GM21381 (cell line): ENCODE measurements around the gene MBD5.

Source experiments
- ATAC-seq: cut with Tn5 transposase; IDR thresholded peaks from one replicate; pipeline ENCODE4 v1.9.1; 2021; ENCODE audit warnings: mild to moderate bottlenecking, moderate library complexity; ENCODE audit not compliant: unreplicated experiment

The MBD5 gene

GRCh38 chr2:148209603-148210002 is 188.7 kb downstream of the MBD5 start:
- ATAC-seq: no peak

GRCh38 chr2:148218326-148219075 is 197.6 kb downstream of the MBD5 start:
- ATAC-seq: no peak

GRCh38 chr2:148221166-148221565 is 200.3 kb downstream of the MBD5 start:
- no peak for ATAC-seq

DNA sequence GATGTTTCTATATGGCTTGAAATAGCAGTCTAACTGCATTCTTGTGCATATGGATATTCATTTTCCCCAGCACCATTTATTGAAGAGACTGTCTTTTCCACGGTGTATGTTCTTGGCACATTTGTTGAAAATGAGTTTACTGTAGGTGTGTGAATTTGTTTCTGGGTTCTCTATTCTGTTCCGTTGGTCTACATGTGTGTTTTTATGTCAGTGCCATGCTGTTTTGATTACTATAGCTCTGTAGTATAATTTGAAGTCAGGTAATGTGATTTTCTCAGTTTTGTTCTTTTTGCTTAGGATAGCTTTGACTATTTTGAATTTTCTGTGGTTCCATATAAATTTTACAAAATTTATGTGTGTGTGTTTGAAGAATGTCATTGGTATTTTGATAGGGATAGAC is 201.0 kb downstream of the MBD5 start:
- ATAC-seq: no peak

DNA sequence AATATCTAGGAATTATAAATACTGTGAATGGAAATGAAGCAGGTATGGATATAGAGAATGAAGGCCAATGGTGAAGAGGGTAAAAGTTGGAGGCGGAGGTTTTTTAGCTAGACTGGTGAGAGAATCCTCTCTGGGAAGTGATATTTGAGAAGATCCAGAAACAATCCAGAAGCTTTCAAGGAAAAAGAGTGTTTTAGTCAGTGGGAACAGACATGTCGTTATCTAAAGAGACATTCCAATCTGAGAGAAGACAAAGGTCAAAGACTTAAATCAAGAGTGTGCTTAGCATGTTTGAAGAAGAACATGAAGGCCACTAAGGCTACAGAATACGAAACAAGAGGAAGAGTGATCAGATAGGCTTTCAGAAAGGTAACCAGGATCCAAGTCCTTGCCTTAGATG is 211.0 kb downstream of the MBD5 start:
- ATAC-seq: no peak

DNA sequence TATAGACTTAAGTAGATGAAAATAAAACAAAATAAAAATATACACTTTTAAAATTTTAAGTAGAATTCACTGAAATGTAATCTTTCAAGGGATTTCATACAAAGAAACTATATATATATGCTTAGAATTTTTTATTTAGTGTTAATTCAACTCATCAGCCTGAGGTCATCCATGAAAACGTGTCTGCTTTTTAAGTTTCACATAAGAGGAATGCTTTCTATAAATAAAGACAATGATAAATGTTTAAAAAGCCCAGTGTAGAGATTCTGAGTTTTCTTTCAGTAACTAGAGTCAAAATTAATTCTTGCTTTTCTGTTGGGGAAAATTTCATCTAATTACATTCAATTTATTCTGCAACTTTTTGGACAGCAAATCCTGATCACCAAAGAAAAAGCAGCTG is 213.3 kb downstream of the MBD5 start:
- no peak for ATAC-seq

GRCh38 chr2:148237911-148238310 is 217.0 kb downstream of the MBD5 start:
- ATAC-seq: no peak

DNA sequence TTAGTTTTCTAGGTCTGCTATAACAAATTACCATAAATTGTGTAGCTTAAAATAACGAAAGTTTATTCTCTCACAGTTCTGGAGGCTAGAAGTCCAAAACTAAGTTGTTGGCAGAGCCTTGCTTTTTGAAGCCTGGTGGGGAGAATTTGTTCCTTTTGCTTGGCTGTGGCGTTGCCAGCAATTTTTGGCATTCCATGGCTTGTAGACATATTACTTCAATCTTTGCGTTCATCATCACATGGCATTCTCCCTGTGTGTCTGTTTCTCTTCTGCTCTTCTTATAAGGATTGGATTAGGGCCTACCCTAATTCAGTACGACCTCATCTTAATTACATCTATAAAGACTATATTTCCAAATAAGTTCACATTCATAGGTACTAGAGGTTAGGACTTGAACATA is 217.7 kb downstream of the MBD5 start:
- no peak for ATAC-seq

DNA sequence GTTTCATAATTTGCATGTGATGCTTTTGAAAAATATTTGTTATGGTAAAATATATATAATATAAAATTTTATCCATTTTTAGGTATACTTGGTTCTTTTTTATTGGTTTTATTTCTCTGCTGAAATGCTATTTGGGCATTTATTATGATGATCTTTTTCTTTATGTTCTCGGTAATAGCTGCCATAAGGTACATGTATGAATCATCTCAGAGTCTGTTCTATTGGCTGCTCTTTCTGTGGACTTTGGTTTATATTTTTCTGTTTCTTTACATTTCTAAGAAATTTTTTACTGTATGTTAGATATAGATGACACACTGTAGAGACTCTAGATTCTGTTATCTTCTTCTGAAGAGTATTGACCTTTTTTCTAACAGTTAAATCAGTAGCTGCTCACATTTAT is 219.9 kb downstream of the MBD5 start:
- no peak for ATAC-seq

- no peak for ATAC-seq
Measured at GRCh38 chr2:148244593-148245292, 223.9 kb downstream of the MBD5 start.

- ATAC-seq: no peak
Measured at GRCh38 chr2:148251993-148252392, 231.1 kb downstream of the MBD5 start.

DNA sequence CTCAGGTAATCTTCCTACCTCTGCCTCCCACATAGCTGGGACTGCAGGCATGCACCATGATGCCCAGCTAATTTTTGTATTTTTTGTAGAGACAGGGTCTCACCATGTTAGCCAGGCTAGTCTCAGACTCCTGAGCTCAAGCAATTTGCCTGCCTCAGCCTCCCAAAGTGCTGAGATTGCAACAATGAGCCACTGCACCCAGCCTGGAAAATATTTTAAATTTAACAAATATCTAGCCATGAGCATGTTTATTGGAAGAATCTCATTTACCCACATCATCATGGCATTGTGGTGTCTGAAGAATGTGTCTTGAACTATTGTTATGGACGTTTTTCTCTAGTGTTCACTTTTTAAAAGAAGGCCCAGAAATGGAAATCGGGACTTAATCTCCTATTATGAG is 231.8 kb downstream of the MBD5 start:
- ATAC-seq: no peak

DNA sequence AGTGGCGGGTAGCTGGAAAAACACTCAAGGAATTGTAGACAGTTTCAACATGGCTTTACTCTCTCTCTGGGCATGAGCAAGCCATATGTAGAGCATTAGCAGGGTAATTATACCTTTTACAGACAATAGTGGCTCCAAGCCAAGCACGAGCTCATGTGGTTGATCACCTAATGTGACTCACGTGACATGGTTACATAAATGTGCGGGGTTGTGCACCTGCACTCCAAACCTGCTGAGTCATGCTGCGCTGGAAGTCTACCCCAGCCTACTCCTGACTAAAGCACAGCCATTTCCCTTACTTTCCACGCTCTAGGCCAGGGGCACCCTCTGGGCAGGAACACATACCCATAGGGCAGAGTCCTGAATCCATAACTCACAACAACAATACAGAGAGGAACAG is 232.8 kb downstream of the MBD5 start:
- ATAC-seq: no peak

DNA sequence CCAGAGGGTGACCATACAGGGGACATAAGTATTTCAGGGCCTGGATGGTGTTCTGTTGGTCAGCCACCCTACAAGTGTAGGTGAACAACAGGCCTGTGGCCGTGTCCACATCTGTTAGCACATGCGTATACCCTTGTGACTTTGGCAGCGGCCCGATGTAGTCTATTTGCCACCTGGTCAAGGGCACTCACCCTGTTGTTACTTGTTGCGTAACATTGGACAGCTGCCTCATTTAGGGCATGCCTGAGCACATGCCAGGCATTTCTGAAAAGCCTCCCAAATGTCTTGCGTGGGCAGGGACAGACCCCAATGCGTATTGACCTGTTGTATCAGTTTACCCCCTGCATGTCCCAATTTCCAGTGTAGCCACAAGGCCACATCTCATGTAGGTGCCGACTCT is 235.0 kb downstream of the MBD5 start:
- ATAC-seq: no peak

GRCh38 chr2:148257276-148257675 is 236.4 kb downstream of the MBD5 start:
- no peak for ATAC-seq

- no peak for ATAC-seq
Measured at GRCh38 chr2:148258124-148258523, 237.2 kb downstream of the MBD5 start.

- ATAC-seq: no peak
Measured at GRCh38 chr2:148259674-148260073, 238.8 kb downstream of the MBD5 start.

- ATAC-seq: no peak
Measured at GRCh38 chr2:148263890-148264289, 243.0 kb downstream of the MBD5 start.

DNA sequence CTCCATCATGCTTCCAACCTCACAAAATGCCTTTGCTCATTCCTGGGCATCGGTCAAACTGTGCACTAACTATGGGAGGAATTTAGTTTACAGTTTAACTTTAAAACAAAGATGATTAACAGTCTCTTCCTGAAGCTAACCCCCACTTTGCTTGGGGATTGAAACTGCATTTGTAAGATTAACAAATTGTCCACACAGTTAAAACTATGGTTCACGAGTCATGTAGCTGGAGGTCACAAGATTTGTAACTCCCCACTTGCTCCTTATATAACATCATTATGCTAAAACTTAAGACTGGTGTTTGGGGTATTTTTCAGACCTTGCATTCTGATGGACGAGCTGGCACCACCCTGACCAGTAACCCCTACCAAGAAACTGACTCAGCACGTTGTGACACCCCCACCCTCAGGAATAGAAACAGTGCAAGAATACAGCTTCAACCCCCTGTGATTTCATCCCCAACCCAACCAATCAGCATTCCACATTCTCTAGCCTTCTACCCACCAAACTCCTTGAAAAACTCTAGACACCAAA is 252.3 kb downstream of the MBD5 start:
- no peak for ATAC-seq

GRCh38 chr2:148279216-148279615 is 258.3 kb downstream of the MBD5 start:
- ATAC-seq: no peak

DNA sequence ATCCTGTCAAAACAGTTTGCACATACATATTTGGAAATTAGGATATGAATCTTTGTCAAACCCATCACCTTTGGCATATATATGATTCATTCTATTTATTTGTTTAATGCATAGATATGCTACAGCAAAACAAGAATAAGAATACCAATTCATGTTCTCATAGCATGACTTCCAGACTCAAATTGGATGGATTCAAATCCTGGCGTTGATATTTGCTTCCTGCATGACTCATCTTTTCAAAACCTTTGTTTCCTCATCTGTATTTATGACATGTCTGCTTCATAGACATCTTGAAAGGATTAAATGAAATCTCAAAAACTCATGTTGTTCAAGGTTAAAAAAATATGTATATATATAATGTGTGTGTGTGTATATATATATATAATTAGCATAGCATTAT is 261.3 kb downstream of the MBD5 start:
- no peak for ATAC-seq

DNA sequence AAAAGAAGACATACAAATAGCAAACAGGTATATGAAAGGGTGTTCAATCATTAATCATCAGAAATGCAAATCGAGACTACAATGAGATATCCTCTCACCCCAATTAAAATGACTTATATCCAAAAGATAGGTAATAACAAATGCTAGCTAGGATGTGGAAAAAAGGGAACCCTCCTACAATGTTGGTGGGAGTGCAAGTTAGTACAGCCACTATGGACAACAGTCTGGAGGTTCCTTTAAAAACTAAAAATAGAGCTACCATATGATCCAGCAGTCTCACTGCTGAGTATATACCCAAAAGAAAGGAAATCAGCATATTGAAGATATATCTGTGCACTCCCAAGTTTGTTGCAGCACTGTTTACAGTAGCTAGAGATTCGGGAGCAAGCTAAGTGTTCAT is 271.5 kb downstream of the MBD5 start:
- no peak for ATAC-seq
